Measurements from ENCODE around the gene VMP1.

- no peak for TF ChIP-seq CTCF (IDR thresholded peaks at IDR 0.05; ENCODE audit: insufficient read depth, low read depth, low read length)
- no peak for TF ChIP-seq EZH2 (IDR thresholded peaks at IDR 0.05; ENCODE audit: insufficient read depth, low read length)
These were observed 48.9 kb downstream of the VMP1 start for GRCh38 chr17:59756236-59756818.
